PFSK-1 (cell line): ENCODE data around the gene HES3.

Source experiments
- FOXP2 ChIP-seq: optimal IDR thresholded peaks from 2 replicates; pipeline ENCODE3; 2011; ENCODE audit warnings: borderline replicate concordance, control low read depth, inconsistent platforms; ENCODE audit not compliant: insufficient read depth; ENCODE audit errors: extremely low read length, extremely low read depth
- POLR2AphosphoS5 ChIP-seq: IDR thresholded peaks from 2 replicates; pipeline ENCODE4 v1.6.1; 2012; ENCODE audit warnings: low read depth, mild to moderate bottlenecking, control low read depth, low read length, moderate library complexity
- SIN3A ChIP-seq: IDR thresholded peaks from 2 replicates; pipeline ENCODE4 v1.6.1; 2012; ENCODE audit warnings: mild to moderate bottlenecking, low read length, moderate library complexity, borderline replicate concordance; ENCODE audit not compliant: insufficient read depth
- TAF1 ChIP-seq: IDR thresholded peaks from 2 replicates; pipeline ENCODE4 v1.6.1; 2012; ENCODE audit warnings: low read length, control low read depth, borderline replicate concordance; ENCODE audit not compliant: insufficient read depth
- TF ChIP-seq, protein P1 (sequence below), 2 experiments: IDR thresholded peaks; 2 replicates each; pipeline versions ENCODE4 v1.6.1 to v1.8.0; 2011 to 2012; ENCODE audit warnings: low read depth in 2 of 2, low read length in 2 of 2, control low read depth in 1 of 2, inconsistent platforms in 1 of 2, mild to moderate bottlenecking in 1 of 2, moderate library complexity in 1 of 2; ENCODE audit not compliant: insufficient read depth in 1 of 2

Gene HES3

GRCh38 chr1:6221210-6221784 lies 22.7 kb upstream of the HES3 start:
- TF ChIP-seq FOXP2 = no peak
- TF ChIP-seq, protein P1, sequence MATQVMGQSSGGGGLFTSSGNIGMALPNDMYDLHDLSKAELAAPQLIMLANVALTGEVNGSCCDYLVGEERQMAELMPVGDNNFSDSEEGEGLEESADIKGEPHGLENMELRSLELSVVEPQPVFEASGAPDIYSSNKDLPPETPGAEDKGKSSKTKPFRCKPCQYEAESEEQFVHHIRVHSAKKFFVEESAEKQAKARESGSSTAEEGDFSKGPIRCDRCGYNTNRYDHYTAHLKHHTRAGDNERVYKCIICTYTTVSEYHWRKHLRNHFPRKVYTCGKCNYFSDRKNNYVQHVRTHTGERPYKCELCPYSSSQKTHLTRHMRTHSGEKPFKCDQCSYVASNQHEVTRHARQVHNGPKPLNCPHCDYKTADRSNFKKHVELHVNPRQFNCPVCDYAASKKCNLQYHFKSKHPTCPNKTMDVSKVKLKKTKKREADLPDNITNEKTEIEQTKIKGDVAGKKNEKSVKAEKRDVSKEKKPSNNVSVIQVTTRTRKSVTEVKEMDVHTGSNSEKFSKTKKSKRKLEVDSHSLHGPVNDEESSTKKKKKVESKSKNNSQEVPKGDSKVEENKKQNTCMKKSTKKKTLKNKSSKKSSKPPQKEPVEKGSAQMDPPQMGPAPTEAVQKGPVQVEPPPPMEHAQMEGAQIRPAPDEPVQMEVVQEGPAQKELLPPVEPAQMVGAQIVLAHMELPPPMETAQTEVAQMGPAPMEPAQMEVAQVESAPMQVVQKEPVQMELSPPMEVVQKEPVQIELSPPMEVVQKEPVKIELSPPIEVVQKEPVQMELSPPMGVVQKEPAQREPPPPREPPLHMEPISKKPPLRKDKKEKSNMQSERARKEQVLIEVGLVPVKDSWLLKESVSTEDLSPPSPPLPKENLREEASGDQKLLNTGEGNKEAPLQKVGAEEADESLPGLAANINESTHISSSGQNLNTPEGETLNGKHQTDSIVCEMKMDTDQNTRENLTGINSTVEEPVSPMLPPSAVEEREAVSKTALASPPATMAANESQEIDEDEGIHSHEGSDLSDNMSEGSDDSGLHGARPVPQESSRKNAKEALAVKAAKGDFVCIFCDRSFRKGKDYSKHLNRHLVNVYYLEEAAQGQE (IDR thresholded peaks at IDR 0.05; ENCODE audit: insufficient read depth in 1 of 2, low read depth in 2 of 2, low read length in 2 of 2) = no peak
- peak; percentile 56; the same call in 1 of the 2 replicates for TF ChIP-seq POLR2AphosphoS5
- no peak for TF ChIP-seq SIN3A
- no peak; the same call in 1 of the 2 replicates for TF ChIP-seq TAF1

GRCh38 chr1:6222636-6223035 lies 21.3 kb upstream of the HES3 start:
- TF ChIP-seq POLR2AphosphoS5 (peak; percentile 51; the same call in 1 of the 2 replicates), FOXP2 (no peak)

DNA sequence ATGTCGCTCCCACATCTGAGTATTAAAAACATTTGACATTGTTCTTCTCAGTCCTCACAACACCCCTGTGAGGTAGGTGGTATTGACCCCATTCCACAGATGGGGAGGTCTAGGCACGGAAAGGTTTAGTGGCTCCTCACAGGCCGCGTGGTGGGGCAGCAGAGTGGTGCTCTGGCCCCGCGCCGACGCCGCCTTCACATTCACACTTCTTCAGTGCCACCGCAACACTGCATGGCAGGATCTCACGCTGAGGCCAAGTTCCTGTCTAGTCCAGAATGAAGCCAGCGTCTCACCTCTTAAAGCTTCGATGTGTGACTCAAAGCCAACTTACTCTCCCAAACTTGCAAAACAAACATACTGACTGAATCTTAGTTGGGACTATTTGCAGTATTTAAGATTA lies 20.4 kb upstream of the HES3 start:
- TF ChIP-seq FOXP2 (no peak), TAF1 (no peak), SIN3A (no peak), POLR2AphosphoS5 (no peak)
- TF ChIP-seq, protein P1 (IDR thresholded peaks at IDR 0.05; ENCODE audit: insufficient read depth in 1 of 2, low read depth in 2 of 2, low read length in 2 of 2) = no peak

GRCh38 chr1:6224718-6225117 lies 19.3 kb upstream of the HES3 start:
- TF ChIP-seq FOXP2 (no peak), SIN3A (no peak), TAF1 (no peak), POLR2AphosphoS5 (no peak)
- TF ChIP-seq, protein P1 (IDR thresholded peaks at IDR 0.05; ENCODE audit: insufficient read depth in 1 of 2, low read depth in 2 of 2, low read length in 2 of 2) = no peak

GRCh38 chr1:6225651-6226050 lies 18.3 kb upstream of the HES3 start:
- TF ChIP-seq, protein P1 (IDR thresholded peaks at IDR 0.05; ENCODE audit: insufficient read depth in 1 of 2, low read depth in 2 of 2, low read length in 2 of 2) = no peak
- TF ChIP-seq TAF1 = no peak
- no peak for TF ChIP-seq POLR2AphosphoS5
- TF ChIP-seq FOXP2 = no peak
- no peak for TF ChIP-seq SIN3A
